Activated T-helper 2 cell treated with anti-CD3 and anti-CD28 coated beads, Interferon-gamma antibody, Interleukin-2, Interleukin-4, amounts not matched to agents 10 μg/mL and 5 μg/mL and 100 μg/mL, durations not matched to agents 14 hours and 24 hours and 36 hours (primary cell): Measurements from ENCODE around the gene B9D2. TPM values are rescaled to one million over a fixed set of nuclear protein-coding genes. Genes with fewer than 3 reads are reported as not detected.
A peak's percentile ranks its signal among the peaks of the same experiment; 100 is the strongest.

Experiments
- DNase-seq: peaks from one replicate; pipeline ENCODE4 v3.0.0; 2021; ENCODE audit warnings: low spot score
- H3K27ac Mint-ChIP-seq: one replicate; pipeline ENCODE4 v1.8.0; 2021; ENCODE audit warnings: mixed read lengths
- H3K27me3 Mint-ChIP-seq: one replicate; pipeline ENCODE4 v1.8.0; 2021; ENCODE audit warnings: low read depth, mixed read lengths
- H3K36me3 Mint-ChIP-seq: one replicate; pipeline ENCODE4 v1.8.0; 2021; ENCODE audit warnings: low read depth, mixed read lengths
- H3K4me1 Mint-ChIP-seq: one replicate; pipeline ENCODE4 v1.8.0; 2021; ENCODE audit warnings: low read depth, mixed read lengths
- H3K4me3 Mint-ChIP-seq: one replicate; pipeline ENCODE4 v1.8.0; 2021; ENCODE audit warnings: low read depth, mild to moderate bottlenecking, moderate library complexity, mixed read lengths
- H3K9me3 Mint-ChIP-seq: one replicate; pipeline ENCODE4 v1.8.0; 2021; ENCODE audit warnings: mixed read lengths
- intact Hi-C: fragments of 100-400 bp; cut with micrococcal nuclease; formaldehyde crosslinking; loops from one replicate; pipeline ENCODE4 v1.15.1; 2023
- total RNA-seq: library from RNA; stranded (reverse); gene quantifications from 2 replicates; pipeline ENCODE4 v1.2.3, GENCODE V29; 2022

The B9D2 gene
- total RNA-seq, 1 donor from 2014 or later: 6.2 TPM

GRCh38 chr19:41327576-41328156 is 36.3 kb downstream of the B9D2 start:
- peak; percentile 68 for DNase-seq
- H3K4me1 Mint-ChIP-seq: peaks cover 50% of the 10 kb centered on the region
- no peaks in the 10 kb centered on the region for H3K27me3 Mint-ChIP-seq
- peaks cover 70% of the 10 kb centered on the region for H3K36me3 Mint-ChIP-seq
- peak overlapping the region; percentile 73 for H3K4me3 Mint-ChIP-seq
- no peaks in the 10 kb centered on the region for H3K9me3 Mint-ChIP-seq
- peak overlapping the region; percentile 92 for H3K27ac Mint-ChIP-seq
- intact Hi-C loops: loop anchor here (1.0 to 2.0 kb wide), 2 partner anchors 17 to 24 kb away; partner anchors contain the start of gene CCDC97

DNA sequence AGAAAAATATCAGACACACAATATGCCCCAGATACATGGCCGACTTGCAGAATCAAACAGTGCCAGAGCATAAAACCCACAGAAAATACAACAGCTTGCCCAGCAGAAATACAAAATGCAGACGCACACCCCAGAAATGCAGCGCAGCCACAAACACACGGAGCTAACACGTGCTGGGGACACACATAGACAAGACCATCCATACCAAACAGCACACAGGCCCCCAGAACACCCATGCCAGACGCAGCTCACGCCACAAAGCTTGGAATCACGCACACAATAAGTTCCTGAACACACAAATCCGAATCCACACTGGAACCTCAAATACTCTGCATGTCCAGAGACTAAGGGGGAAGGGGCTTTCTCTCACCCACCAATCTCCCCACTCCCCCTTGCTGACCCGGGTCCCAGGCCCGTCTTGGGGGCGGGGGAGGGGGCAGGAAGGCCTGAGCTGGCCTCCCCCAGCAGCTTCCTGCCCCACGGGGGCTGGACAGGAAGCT is 36.8 kb downstream of the B9D2 start:
- Mint-ChIP-seq H3K27me3 (no peaks in the 10 kb centered on the region), H3K4me1 (peaks cover 51% of the 10 kb centered on the region), H3K4me3 (peak overlapping the region; percentile 58), H3K9me3 (no peaks in the 10 kb centered on the region), H3K27ac (peak overlapping the region; percentile 94), H3K36me3 (peaks cover 68% of the 10 kb centered on the region)
- no peak for DNase-seq
- intact Hi-C loops: loop anchor here (2.0 kb wide), 1 partner anchor 16 kb away; the partner anchor contains the start of gene CCDC97

DNA sequence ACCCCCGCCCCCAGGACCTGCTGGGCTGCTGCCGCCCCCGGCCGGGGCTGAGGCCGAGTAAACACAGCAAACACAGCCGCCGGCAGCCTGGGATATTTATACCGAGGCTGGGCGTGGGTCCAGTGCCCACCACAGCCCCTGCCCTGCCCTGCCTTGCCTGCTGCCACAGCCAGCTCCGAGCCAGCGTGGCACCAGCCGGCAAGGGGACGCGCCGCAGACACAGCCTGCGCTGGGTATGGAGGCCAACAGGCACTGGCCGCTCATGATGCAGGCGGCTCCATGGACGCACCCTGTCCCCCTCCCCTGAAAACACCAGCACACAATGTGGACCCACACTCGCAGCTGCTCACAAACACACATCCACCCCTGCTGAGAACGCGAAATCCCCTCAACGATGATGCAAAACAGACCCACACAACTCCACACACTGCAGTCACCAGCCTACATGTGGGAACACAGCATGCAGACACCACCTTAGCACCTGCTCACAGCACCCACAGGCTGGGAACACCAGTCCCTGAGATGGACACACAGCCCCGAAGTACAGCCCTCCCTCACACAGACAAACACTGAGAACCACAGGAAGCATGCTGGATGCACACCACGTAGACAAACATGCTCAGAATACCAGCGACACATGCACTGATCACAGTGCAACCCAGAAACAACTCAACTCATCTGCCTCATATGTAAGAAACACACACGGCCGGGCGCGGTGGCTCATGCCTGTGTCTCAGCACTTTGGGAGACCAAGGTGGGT is 37.8 kb downstream of the B9D2 start:
- no peaks in the 10 kb centered on the region for H3K9me3 Mint-ChIP-seq
- peaks cover 62% of the 10 kb centered on the region for H3K36me3 Mint-ChIP-seq
- peak overlapping the region; percentile 58 for H3K4me3 Mint-ChIP-seq
- peak overlapping the region; percentile 94 for H3K27ac Mint-ChIP-seq
- H3K27me3 Mint-ChIP-seq: no peaks in the 10 kb centered on the region
- DNase-seq: no peak
- peaks cover 44% of the 10 kb centered on the region for H3K4me1 Mint-ChIP-seq
- intact Hi-C loops: loop anchor here (2.0 kb wide), 1 partner anchor 15 kb away; the partner anchor contains the start of gene CCDC97

GRCh38 chr19:41325640-41325946 is 38.4 kb downstream of the B9D2 start:
- Mint-ChIP-seq H3K4me1 (peaks cover 43% of the 10 kb centered on the region), H3K9me3 (no peaks in the 10 kb centered on the region), H3K27ac (peak overlapping the region; percentile 63), H3K4me3 (no peak overlapping the region), H3K36me3 (peaks cover 63% of the 10 kb centered on the region), H3K27me3 (no peaks in the 10 kb centered on the region)
- intact Hi-C loops: no loop called here
- no peak for DNase-seq

GRCh38 chr19:41324921-41325639 is 38.9 kb downstream of the B9D2 start:
- Mint-ChIP-seq H3K36me3 (peaks cover 63% of the 10 kb centered on the region), H3K4me3 (peak overlapping the region; percentile 47), H3K27ac (peak overlapping the region; percentile 79), H3K27me3 (no peaks in the 10 kb centered on the region), H3K9me3 (no peaks in the 10 kb centered on the region), H3K4me1 (peaks cover 41% of the 10 kb centered on the region)
- no peak for DNase-seq
- intact Hi-C loops: no loop called here

DNA sequence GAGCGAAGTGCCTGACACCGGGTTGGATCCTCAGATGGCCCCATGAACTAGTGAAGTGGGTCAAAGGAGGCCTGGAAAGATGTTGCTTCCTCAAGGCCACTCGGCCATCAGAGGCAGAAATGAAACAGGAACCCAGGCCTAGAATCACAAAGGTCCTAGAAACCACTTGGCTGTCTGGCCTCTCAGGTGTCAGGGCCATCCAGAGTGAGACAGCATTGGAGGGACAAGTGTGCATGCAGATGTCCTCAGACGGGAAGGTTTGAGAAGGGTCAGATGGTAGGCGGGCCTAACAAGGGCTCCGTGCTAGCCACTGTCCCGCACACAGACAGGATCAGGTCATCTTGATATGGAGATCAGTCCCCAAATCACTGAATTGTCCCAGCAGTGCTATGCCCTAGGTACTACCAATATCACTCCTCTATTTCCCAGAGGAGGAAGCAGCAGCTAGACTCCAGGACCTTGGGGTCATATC is 39.7 kb downstream of the B9D2 start:
- Mint-ChIP-seq H3K27ac (peak overlapping the region; percentile 79), H3K27me3 (no peaks in the 10 kb centered on the region), H3K9me3 (no peaks in the 10 kb centered on the region), H3K4me1 (peaks cover 41% of the 10 kb centered on the region), H3K36me3 (peaks cover 71% of the 10 kb centered on the region), H3K4me3 (no peak overlapping the region)
- intact Hi-C loops: no loop called here
- DNase-seq: no peak

- no peaks in the 10 kb centered on the region for H3K27me3 Mint-ChIP-seq
- peaks cover 72% of the 10 kb centered on the region for H3K36me3 Mint-ChIP-seq
- H3K4me1 Mint-ChIP-seq: peaks cover 36% of the 10 kb centered on the region
- no peaks in the 10 kb centered on the region for H3K9me3 Mint-ChIP-seq
- peak overlapping the region; percentile 83 for H3K27ac Mint-ChIP-seq
- no peak overlapping the region for H3K4me3 Mint-ChIP-seq
- no peak for DNase-seq
- intact Hi-C loops: no loop called here
Observed at GRCh38 chr19:41323430-41324125, 40.4 kb downstream of the B9D2 start.

DNA sequence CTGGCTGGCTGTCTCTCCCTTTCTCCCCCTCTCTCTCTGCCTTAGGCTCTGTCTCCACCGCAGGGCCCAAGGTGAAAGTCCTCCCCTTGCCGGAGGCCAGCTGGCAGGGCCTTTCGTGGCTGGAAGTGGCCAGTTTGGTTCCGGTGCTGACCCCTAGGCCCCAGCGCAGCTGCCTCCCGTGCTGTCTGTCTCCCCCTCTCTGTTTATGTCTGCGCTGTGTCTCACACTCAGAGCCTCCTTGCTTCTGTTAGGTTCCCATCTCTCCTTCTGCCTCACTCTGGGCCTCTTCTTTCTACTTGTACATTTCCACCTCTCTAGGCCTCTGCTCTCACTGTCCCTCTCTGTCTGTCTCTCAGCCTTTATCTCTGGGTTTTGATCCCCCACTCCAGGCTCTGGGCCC is 40.9 kb downstream of the B9D2 start:
- no peaks in the 10 kb centered on the region for H3K27me3 Mint-ChIP-seq
- no peak overlapping the region for H3K4me3 Mint-ChIP-seq
- H3K27ac Mint-ChIP-seq: peak overlapping the region; percentile 83
- H3K4me1 Mint-ChIP-seq: peaks cover 30% of the 10 kb centered on the region
- no peaks in the 10 kb centered on the region for H3K9me3 Mint-ChIP-seq
- intact Hi-C loops: no loop called here
- no peak for DNase-seq
- H3K36me3 Mint-ChIP-seq: peaks cover 70% of the 10 kb centered on the region

DNA sequence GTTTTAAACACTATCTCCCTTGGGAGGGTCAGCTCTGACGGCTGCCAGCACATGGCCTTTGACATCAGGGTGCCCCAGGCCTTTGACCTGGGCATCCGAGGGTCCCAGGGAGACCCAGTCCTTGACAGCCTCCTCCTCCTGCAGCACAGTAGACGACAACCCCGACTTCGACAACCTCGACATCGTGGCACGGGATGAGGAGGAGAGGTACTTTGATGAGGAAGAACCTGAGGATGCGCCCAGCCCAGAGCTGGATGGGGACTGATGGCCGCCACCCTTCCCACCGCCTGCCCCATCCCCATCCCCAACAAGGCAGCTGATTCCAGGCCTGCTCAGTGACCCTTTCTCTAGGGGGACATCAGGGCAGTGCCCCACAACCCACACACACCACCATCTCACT is 41.5 kb downstream of the B9D2 start:
- Mint-ChIP-seq H3K9me3 (no peaks in the 10 kb centered on the region), H3K27me3 (no peaks in the 10 kb centered on the region), H3K4me3 (no peak overlapping the region), H3K27ac (peak overlapping the region; percentile 83), H3K36me3 (peaks cover 73% of the 10 kb centered on the region), H3K4me1 (peaks cover 27% of the 10 kb centered on the region)
- no peak for DNase-seq
- intact Hi-C loops: no loop called here

DNA sequence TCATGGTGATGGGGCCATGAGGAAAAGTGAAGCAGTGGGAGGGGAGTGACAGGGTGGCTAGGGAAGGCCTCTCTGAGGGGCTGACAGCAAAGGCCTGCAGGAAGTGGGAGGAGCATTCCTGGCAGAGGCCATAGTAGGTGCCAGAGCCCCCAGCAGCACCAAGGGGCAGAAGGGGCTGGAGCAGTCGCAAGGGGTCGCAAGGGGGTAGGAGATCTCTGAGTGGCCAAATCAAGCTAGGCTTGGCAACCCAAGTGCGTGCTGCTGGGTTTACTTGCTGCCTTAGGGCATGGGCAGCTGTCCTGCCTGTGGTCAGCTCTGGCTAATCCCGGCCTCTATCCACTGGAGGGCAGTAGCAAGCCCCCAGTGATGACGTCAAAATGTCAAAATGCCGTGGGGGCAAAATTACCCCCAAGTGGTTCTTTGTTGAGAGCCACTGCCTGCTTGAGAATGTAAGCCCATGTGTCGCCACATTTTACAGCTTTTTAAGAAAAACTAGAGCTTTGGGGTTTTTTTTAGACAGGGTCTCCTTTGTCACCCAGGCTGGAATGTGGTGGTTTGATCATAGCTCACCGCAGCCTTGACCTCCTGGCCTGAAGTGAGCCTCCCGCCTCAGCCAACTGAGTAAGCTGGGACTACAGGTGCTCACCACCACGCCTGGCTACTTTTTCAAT is 42.2 kb downstream of the B9D2 start:
- H3K36me3 Mint-ChIP-seq: peaks cover 75% of the 10 kb centered on the region
- peaks cover 26% of the 10 kb centered on the region for H3K4me1 Mint-ChIP-seq
- H3K4me3 Mint-ChIP-seq: no peak overlapping the region
- no peaks in the 10 kb centered on the region for H3K9me3 Mint-ChIP-seq
- peak overlapping the region; percentile 0 for H3K27ac Mint-ChIP-seq
- DNase-seq: no peak
- H3K27me3 Mint-ChIP-seq: no peaks in the 10 kb centered on the region
- intact Hi-C loops: no loop called here

GRCh38 chr19:41321204-41321599 is 42.7 kb downstream of the B9D2 start:
- Mint-ChIP-seq H3K4me1 (peaks cover 22% of the 10 kb centered on the region), H3K4me3 (no peak overlapping the region), H3K27ac (peak overlapping the region; percentile 0), H3K36me3 (peaks cover 76% of the 10 kb centered on the region), H3K9me3 (no peaks in the 10 kb centered on the region), H3K27me3 (no peaks in the 10 kb centered on the region)
- intact Hi-C loops: no loop called here
- no peak for DNase-seq

- Mint-ChIP-seq H3K4me1 (peaks cover 22% of the 10 kb centered on the region), H3K4me3 (no peak overlapping the region), H3K36me3 (peaks cover 78% of the 10 kb centered on the region), H3K9me3 (no peaks in the 10 kb centered on the region), H3K27ac (no peak overlapping the region), H3K27me3 (no peaks in the 10 kb centered on the region)
- no peak for DNase-seq
- intact Hi-C loops: no loop called here
Observed at GRCh38 chr19:41320568-41320967, 43.4 kb downstream of the B9D2 start.
